ENCODE measurements around the gene ANXA4. TPM values are rescaled to one million over a fixed set of nuclear protein-coding genes. Genes with fewer than 3 reads are reported as not detected.

Gene ANXA4
- total RNA-seq, 1 experiment from 2014 or later = 9.5 TPM

GRCh38 chr2:69709290-69709689 lies 32.6 kb upstream of the ANXA4 start (continued):
- no peak for TF ChIP-seq E2F5 (CRISPR knock-in tag; IDR thresholded peaks at IDR 0.05)
- TF ChIP-seq NFATC4 (CRISPR knock-in tag; IDR thresholded peaks at IDR 0.05) = no peak
- TF ChIP-seq, protein P1, sequence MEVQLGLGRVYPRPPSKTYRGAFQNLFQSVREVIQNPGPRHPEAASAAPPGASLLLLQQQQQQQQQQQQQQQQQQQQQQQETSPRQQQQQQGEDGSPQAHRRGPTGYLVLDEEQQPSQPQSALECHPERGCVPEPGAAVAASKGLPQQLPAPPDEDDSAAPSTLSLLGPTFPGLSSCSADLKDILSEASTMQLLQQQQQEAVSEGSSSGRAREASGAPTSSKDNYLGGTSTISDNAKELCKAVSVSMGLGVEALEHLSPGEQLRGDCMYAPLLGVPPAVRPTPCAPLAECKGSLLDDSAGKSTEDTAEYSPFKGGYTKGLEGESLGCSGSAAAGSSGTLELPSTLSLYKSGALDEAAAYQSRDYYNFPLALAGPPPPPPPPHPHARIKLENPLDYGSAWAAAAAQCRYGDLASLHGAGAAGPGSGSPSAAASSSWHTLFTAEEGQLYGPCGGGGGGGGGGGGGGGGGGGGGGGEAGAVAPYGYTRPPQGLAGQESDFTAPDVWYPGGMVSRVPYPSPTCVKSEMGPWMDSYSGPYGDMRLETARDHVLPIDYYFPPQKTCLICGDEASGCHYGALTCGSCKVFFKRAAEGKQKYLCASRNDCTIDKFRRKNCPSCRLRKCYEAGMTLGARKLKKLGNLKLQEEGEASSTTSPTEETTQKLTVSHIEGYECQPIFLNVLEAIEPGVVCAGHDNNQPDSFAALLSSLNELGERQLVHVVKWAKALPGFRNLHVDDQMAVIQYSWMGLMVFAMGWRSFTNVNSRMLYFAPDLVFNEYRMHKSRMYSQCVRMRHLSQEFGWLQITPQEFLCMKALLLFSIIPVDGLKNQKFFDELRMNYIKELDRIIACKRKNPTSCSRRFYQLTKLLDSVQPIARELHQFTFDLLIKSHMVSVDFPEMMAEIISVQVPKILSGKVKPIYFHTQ (CRISPR knock-in tag; IDR thresholded peaks at IDR 0.05) = no peak
- TF ChIP-seq, protein P2, sequence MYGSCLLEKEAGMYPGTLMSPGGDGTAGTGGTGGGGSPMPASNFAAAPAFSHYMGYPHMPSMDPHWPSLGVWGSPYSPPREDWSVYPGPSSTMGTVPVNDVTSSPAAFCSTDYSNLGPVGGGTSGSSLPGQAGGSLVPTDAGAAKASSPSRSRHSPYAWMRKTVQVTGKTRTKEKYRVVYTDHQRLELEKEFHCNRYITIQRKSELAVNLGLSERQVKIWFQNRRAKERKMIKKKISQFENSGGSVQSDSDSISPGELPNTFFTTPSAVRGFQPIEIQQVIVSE (CRISPR knock-in tag; IDR thresholded peaks at IDR 0.05; ENCODE audit: borderline replicate concordance) = no peak
- TF ChIP-seq FOXJ3 (CRISPR knock-in tag; IDR thresholded peaks at IDR 0.05; ENCODE audit: borderline replicate concordance) = no peak
- no peak for TF ChIP-seq ZNF512 (CRISPR knock-in tag; IDR thresholded peaks at IDR 0.05; ENCODE audit: borderline replicate concordance)
- TF ChIP-seq ZNF138 (CRISPR knock-in tag; conservative IDR thresholded peaks at IDR 0.05) = no peak
- TF ChIP-seq, protein P3, sequence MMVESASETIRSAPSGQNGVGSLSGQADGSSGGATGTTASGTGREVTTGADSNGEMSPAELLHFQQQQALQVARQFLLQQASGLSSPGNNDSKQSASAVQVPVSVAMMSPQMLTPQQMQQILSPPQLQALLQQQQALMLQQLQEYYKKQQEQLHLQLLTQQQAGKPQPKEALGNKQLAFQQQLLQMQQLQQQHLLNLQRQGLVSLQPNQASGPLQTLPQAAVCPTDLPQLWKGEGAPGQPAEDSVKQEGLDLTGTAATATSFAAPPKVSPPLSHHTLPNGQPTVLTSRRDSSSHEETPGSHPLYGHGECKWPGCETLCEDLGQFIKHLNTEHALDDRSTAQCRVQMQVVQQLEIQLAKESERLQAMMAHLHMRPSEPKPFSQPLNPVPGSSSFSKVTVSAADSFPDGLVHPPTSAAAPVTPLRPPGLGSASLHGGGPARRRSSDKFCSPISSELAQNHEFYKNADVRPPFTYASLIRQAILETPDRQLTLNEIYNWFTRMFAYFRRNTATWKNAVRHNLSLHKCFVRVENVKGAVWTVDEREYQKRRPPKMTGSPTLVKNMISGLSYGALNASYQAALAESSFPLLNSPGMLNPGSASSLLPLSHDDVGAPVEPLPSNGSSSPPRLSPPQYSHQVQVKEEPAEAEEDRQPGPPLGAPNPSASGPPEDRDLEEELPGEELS (CRISPR knock-in tag; IDR thresholded peaks at IDR 0.05) = no peak
- TF ChIP-seq PRDM15 (CRISPR knock-in tag; IDR thresholded peaks at IDR 0.05) = no peak
- no peak for TF ChIP-seq MAX (CRISPR knock-in tag; IDR thresholded peaks at IDR 0.05)
- no peak for TF ChIP-seq TEAD1 (CRISPR knock-in tag; IDR thresholded peaks at IDR 0.05)
- TF ChIP-seq TP53 (CRISPR knock-in tag; IDR thresholded peaks at IDR 0.05) = no peak

DNA sequence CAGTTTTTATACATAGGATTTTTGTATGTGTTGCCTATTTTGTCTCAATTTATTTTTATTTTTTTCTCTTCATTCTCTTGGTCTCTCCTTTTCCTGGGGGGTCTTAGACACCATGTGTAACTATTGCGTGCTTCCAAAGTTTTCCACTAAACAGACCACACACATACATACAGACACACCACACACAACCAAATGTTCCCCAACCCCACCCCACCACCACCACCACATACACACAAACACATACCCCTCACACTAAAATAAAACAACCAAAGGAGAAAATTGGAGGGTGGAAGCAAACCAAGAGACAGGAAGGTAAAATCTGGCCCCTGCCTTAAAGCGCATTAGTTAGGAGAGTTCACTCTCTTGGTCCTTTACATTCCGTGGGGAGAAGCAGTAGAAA lies 30.0 kb upstream of the ANXA4 start:
- ChIA-PET POLR2A (interaction anchor here (1.4 kb wide), 1 partner anchor 275 kb away, joined by 4 read pairs; the partner anchor contains the start of gene NFU1), CTCF (no interaction called here)
- H3K4me1 Mint-ChIP-seq = peaks cover 32% of the 10 kb centered on the region
- H3K27ac Mint-ChIP-seq = no peak overlapping the region
- H3K9me3 Mint-ChIP-seq = peaks cover 17% of the 10 kb centered on the region
- peaks cover 11% of the 10 kb centered on the region for H3K27me3 Mint-ChIP-seq (ENCODE audit: low read depth)
- H3K36me3 Mint-ChIP-seq = peaks cover 4% of the 10 kb centered on the region; the same call in 1 of the 2 replicates
- no peak for DNase-seq (ENCODE audit: low spot score)
- no peak overlapping the region for H3K4me3 Mint-ChIP-seq
- no peak for ATAC-seq
- TF ChIP-seq ERG (CRISPR knock-in tag; IDR thresholded peaks at IDR 0.05) (no peak), ZNF263 (CRISPR knock-in tag; IDR thresholded peaks at IDR 0.05; ENCODE audit: low read depth) (no peak), SMAD3 (CRISPR knock-in tag; IDR thresholded peaks at IDR 0.05; ENCODE audit: borderline replicate concordance) (no peak), ELF4 (CRISPR knock-in tag; IDR thresholded peaks at IDR 0.05; ENCODE audit: low read depth) (no peak), NR1H2 (CRISPR knock-in tag; IDR thresholded peaks at IDR 0.05) (no peak), ZBTB21 (CRISPR knock-in tag; IDR thresholded peaks at IDR 0.05; ENCODE audit: borderline replicate concordance) (no peak), FOXP1 (CRISPR knock-in tag; IDR thresholded peaks at IDR 0.05; ENCODE audit: borderline replicate concordance) (no peak), OVOL2 (CRISPR knock-in tag; IDR thresholded peaks at IDR 0.05; ENCODE audit: borderline replicate concordance) (no peak), ZNF396 (CRISPR knock-in tag; IDR thresholded peaks at IDR 0.05; ENCODE audit: borderline replicate concordance) (no peak)
- TF ChIP-seq, protein P4, sequence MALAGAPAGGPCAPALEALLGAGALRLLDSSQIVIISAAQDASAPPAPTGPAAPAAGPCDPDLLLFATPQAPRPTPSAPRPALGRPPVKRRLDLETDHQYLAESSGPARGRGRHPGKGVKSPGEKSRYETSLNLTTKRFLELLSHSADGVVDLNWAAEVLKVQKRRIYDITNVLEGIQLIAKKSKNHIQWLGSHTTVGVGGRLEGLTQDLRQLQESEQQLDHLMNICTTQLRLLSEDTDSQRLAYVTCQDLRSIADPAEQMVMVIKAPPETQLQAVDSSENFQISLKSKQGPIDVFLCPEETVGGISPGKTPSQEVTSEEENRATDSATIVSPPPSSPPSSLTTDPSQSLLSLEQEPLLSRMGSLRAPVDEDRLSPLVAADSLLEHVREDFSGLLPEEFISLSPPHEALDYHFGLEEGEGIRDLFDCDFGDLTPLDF (CRISPR knock-in tag; IDR thresholded peaks at IDR 0.05) = no peak
